Mononuclear cell (primary cell): Measurements from ENCODE around the gene OBSCN. TPM values are rescaled to one million over a fixed set of nuclear protein-coding genes. Genes with fewer than 3 reads are reported as not detected.

Experiments used
- H3K27me3 ChIP-seq: 2 replicates; pipeline ENCODE4 v1.6.0; 2011; ENCODE audit warnings: low read length, control low read depth; ENCODE audit not compliant: insufficient read depth
- H3K4me1 ChIP-seq: 2 replicates; pipeline ENCODE4 v1.5.1; 2011; ENCODE audit warnings: mild to moderate bottlenecking, low read length, control low read depth; ENCODE audit not compliant: insufficient read depth
- H3K4me3 ChIP-seq: 2 replicates; pipeline ENCODE4 v1.5.1; 2011; ENCODE audit warnings: mild to moderate bottlenecking, low read length, moderate library complexity
- H3K9me3 ChIP-seq: 2 replicates; pipeline ENCODE4 v1.5.1; 2011; ENCODE audit warnings: low read depth, mild to moderate bottlenecking, control low read depth, low read length
- total RNA-seq: library from RNA; depleted of rRNA; stranded (reverse); fragments of >200 nt; gene quantifications from one replicate; pipeline ENCODE4 v1.2.3, GENCODE V29; 2012

The OBSCN gene
- total RNA-seq, 1 donor: 26.3 TPM

DNA sequence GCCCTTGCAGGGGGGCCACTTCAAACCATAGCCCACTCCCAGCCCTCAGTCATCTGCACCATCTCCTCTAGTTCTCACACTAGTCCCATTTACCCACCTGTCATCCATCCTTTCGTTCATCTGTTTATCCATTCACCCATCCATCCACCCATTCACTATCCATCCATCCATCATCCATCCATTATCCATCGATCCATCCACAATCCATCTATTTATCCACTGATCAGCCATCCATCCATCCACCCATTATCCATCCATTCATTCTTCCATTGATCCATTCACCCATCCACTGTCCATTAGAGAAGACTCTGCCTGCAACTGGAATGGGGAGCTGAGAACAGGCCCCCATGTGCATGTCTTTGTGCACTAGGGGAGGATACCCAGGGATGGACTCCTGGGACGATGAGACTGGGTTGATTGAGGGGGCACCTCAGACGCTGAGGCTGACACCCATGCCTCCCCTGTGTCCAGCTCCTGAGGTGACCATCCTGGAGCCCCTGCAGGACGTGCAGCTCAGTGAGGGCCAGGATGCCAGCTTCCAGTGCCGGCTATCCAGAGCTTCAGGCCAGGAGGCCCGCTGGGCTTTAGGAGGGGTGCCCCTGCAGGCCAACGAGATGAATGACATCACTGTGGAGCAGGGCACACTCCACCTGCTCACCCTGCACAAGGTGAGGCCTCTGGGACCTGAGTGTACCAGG, 100.9 kb downstream of the OBSCN start:
- H3K4me1 ChIP-seq: no peaks in the 10 kb centered on the region
- H3K9me3 ChIP-seq: no peaks in the 10 kb centered on the region
- no peaks in the 10 kb centered on the region for H3K27me3 ChIP-seq
- no peak overlapping the region for H3K4me3 ChIP-seq

DNA sequence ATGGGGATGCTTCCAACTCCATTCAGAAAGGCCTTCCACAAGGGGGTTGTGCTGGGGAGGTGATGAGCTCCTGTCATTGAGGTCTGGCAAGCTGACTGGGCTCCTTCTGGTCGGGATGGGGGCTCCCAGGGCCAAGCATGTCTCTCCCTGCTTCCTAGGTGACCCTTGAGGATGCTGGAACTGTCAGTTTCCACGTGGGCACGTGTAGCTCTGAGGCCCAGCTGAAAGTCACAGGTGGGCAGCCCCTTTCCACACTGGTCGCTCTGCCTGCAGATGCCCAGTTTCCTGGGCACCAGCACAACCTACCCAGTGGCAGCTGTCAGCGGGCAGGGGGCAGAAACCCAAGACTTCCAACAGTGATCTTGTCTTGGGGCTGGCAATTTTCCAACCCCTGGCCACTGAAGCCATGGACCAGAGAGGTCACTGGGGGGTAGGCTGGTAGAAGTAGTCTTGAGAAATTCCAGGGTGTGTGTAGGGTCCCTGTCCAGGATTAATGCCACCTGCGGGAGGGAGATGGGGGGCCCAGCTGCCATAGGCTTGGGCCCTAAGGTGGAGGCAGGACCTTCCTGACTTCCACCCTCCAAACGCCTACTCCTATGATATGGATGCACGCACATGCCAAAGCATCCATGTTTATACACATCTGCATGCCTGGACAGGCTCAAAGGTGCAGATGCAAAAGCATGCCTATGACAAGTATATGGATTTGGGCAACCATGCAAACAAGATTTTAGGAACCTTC, 101.7 kb downstream of the OBSCN start:
- H3K9me3 ChIP-seq: no peaks in the 10 kb centered on the region
- no peaks in the 10 kb centered on the region for H3K27me3 ChIP-seq
- H3K4me3 ChIP-seq: no peak overlapping the region
- H3K4me1 ChIP-seq: no peaks in the 10 kb centered on the region

DNA sequence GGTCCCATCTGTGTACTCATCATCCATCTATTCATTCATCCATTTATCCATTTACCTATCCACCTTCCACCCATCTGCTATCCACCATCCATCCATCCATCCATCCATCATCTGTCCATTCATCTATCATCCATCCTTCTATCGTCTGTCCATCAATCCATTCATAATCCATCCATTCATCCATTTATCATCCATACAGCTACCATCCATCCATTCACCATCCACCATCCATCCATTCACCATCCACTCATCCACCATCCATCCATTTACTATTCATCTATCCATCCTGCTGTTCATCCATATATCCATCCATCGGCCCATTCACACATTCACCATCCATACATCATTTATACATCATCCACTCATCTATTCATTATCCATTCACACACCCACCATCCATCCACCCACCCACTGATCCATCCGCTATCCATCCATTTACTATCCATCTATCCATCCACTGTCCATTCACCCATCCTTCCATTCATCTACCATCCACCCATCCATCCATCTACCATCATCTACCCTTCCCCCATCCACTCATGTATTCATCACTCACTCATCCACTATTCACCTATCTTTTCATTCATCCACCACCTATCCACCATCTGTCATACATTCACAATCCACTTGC, 102.4 kb downstream of the OBSCN start:
- H3K9me3 ChIP-seq: no peaks in the 10 kb centered on the region
- no peaks in the 10 kb centered on the region for H3K27me3 ChIP-seq
- H3K4me3 ChIP-seq: no peak overlapping the region
- no peaks in the 10 kb centered on the region for H3K4me1 ChIP-seq

DNA sequence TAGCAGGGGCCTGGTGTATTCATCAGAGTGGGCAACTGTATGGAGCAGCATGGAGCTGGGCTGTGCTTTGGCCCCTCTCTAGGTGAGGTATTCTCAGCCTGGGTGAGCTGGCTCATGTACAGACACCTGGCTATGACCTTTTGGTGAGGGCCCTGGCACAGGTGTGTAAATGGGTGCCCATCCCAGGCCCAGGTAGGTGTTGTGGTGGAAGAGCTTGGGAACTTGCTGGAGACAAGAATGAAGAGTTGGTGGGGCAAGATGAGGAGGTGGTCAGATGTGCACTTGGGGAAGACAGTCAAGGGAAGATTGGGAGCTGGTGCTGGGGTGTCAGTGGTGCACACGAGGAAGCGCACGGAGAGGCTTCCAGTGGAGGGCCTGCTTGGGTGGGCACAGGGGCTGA, 103.2 kb downstream of the OBSCN start:
- Histone ChIP-seq H3K9me3 (no peaks in the 10 kb centered on the region), H3K4me1 (no peaks in the 10 kb centered on the region), H3K4me3 (no peak overlapping the region), H3K27me3 (no peaks in the 10 kb centered on the region)

DNA sequence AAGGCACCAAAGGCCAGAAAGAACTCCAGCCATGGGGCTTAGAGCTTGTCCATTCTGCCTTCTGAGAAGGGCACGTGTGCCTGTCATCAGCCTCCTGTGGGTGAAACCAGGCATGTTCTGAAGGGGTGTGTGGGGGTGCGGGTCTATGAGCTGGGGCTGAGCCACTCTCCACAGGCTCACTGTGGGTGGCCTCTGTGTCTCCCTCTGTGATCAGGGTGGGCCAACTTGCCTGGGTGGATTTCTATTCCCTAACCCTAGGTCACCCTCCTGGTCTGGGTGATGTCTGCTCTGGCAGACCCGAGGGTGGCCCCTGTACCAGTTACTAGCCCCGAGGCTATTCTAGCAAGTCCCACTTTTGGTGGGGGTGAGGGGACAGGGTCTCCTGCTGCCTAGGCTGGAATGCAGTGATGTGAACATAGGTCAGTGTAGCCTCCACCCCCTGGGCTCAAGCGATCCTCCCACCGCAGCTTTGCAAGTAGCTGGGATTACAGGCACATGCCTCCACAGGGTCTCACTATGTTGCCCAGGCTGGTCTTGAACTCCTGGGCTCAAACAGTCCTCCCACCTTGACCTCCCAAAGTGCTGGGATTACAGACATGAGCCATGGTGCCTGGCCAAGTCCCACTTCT, 104.4 kb downstream of the OBSCN start:
- H3K9me3 ChIP-seq: no peaks in the 10 kb centered on the region
- H3K4me1 ChIP-seq: no peaks in the 10 kb centered on the region
- H3K4me3 ChIP-seq: no peak overlapping the region
- no peaks in the 10 kb centered on the region for H3K27me3 ChIP-seq

GRCh38 chr1:228313536-228314277, 105.9 kb downstream of the OBSCN start:
- H3K4me1 ChIP-seq: no peaks in the 10 kb centered on the region
- H3K4me3 ChIP-seq: no peak overlapping the region
- H3K9me3 ChIP-seq: no peaks in the 10 kb centered on the region
- no peaks in the 10 kb centered on the region for H3K27me3 ChIP-seq

- Histone ChIP-seq H3K9me3 (no peaks in the 10 kb centered on the region), H3K4me1 (no peaks in the 10 kb centered on the region), H3K4me3 (no peak overlapping the region), H3K27me3 (no peaks in the 10 kb centered on the region)
Observed at GRCh38 chr1:228314315-228314657, 106.4 kb downstream of the OBSCN start.

DNA sequence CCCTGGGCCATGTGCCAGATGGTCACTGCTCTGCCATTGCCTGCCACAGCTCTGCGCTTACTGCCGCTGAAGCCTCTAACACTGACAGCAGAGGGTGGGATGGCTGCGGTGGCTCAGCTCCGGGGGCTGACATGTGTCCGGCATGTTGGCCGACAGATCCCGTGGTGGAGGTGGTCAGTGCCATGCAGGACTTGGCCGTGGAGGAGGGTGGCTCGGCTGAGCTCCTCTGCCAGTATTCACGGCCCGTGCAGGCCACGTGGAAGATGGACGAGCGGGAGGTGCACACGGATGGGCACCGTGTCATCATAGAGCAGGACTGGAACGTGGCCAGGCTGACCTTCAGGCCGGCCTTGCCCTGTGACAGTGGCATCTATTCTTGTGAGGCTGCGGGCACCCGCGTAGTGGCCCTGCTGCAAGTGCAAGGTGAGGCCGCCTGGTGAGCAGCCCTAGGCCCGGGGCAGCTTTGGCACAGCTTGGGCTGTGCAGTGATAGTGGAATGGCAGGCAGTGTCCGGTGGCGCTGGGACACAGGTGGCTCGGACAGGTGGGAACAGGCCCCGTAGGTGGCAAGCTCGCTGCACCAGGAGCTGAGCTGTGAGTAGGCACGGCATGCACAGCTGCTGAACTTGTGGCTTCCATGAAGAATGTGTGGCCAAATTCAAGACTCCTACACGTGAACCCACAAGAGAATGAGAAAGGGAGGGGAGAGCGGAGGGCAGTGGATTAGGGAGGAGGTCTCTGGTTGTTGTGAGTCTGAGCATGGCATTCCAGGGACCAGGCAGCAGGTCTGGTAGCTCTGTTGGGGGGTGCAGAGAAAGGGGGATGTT, 107.0 kb downstream of the OBSCN start:
- H3K4me3 ChIP-seq: no peak overlapping the region
- no peaks in the 10 kb centered on the region for H3K27me3 ChIP-seq
- no peaks in the 10 kb centered on the region for H3K4me1 ChIP-seq
- no peaks in the 10 kb centered on the region for H3K9me3 ChIP-seq

GRCh38 chr1:228315484-228315944, 107.7 kb downstream of the OBSCN start:
- Histone ChIP-seq H3K9me3 (no peaks in the 10 kb centered on the region), H3K27me3 (no peaks in the 10 kb centered on the region), H3K4me1 (no peaks in the 10 kb centered on the region), H3K4me3 (no peak overlapping the region)

GRCh38 chr1:228315945-228316588, 108.2 kb downstream of the OBSCN start:
- Histone ChIP-seq H3K9me3 (no peaks in the 10 kb centered on the region), H3K4me3 (no peak overlapping the region), H3K27me3 (no peaks in the 10 kb centered on the region), H3K4me1 (no peaks in the 10 kb centered on the region)

DNA sequence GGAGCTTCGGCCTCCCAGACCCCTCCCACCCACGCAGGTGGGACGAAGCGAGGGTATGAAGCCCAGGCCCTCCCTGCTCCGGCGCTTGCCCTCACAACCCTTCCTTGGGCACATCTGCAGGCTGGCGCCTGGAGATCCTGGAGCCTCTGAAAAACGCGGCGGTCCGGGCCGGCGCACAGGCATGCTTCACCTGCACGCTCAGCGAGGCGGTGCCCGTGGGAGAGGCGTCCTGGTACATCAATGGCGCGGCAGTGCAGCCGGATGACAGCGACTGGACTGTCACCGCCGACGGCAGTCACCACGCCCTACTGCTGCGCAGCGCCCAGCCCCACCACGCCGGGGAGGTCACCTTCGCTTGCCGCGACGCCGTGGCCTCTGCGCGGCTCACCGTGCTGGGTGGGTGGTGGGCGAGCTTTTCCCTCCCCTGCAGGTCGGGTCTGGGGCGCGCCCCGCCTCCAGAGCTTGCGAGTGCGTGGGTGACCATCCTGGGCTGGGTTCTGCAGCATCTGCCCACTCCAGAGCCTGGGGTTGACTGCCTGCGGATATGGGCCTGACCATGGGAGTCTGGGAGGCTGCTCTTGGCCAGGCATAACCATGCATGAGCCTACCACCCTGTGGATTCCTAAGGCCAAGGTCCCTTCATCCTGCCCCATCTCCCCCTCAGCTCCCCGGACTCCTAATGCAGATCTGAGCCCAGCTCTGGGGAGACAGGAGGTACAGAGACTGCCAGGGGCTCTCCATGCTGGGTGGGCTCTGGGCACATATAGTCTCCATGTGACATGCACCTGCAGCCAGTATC, 108.9 kb downstream of the OBSCN start:
- Histone ChIP-seq H3K4me3 (no peak overlapping the region), H3K4me1 (no peaks in the 10 kb centered on the region), H3K27me3 (no peaks in the 10 kb centered on the region), H3K9me3 (no peaks in the 10 kb centered on the region)

GRCh38 chr1:228317411-228317828, 109.6 kb downstream of the OBSCN start:
- H3K4me3 ChIP-seq: no peak overlapping the region
- no peaks in the 10 kb centered on the region for H3K27me3 ChIP-seq
- H3K9me3 ChIP-seq: no peaks in the 10 kb centered on the region
- H3K4me1 ChIP-seq: no peaks in the 10 kb centered on the region
